NK-92 treated with Interleukin-12 subunit alpha and Interleukin-12 subunit beta, amount 100 ng/mL, for 24 hours (cell line): ENCODE measurements around the gene MGAT5.

Source experiments
- DNase-seq: peaks from one replicate; lab custom pipeline; 2025; lab: John Stamatoyannopoulos, UW

Gene MGAT5

DNA sequence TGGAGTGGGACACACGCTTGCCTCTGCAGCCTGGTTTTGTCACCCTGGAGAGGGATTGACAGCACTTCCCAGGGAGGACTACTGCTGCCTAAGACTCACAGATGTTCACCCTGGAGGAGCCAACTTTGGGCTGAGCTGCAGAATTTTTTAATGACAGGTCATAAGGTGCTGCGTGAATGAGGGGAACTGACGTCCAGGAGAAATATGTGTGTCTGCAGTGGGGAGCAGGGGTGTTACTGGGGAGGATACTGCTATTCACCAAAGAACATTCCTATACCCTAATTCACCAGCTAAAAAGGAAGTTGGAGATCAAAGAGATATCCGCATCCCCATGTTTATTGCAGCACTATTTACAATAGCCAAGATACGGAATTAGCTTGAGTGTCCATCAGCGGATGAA, 144.4 kb downstream of the MGAT5 start:
- no peak for DNase-seq

- no peak for DNase-seq
These were observed 145.2 kb downstream of the MGAT5 start for GRCh38 chr2:134399096-134399495.

GRCh38 chr2:134401081-134401497, 147.2 kb downstream of the MGAT5 start:
- DNase-seq: no peak

GRCh38 chr2:134401789-134402188, 147.9 kb downstream of the MGAT5 start:
- no peak for DNase-seq

GRCh38 chr2:134402410-134402809, 148.5 kb downstream of the MGAT5 start:
- no peak for DNase-seq

- DNase-seq: no peak
These were observed 151.8 kb downstream of the MGAT5 start for GRCh38 chr2:134405611-134406081.

DNA sequence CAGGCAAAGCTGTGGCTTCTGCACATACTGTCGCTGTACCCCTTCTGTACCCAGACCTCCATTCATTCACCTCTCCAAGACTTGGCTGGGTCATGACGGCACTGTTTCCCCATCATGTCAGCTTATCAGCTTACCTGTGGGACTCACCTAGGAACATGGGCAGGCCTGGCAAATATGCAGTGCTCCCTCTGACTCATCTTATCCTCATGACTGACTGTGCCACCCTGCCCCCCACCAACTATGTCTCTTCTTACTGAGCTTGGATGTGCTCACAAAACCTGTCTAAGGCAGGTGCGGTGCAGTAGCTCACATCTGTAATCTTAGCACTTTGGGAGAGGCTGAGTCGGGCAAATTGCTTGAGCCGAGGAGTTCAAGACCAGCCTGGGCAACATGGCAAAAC, 152.4 kb downstream of the MGAT5 start:
- DNase-seq: no peak

DNA sequence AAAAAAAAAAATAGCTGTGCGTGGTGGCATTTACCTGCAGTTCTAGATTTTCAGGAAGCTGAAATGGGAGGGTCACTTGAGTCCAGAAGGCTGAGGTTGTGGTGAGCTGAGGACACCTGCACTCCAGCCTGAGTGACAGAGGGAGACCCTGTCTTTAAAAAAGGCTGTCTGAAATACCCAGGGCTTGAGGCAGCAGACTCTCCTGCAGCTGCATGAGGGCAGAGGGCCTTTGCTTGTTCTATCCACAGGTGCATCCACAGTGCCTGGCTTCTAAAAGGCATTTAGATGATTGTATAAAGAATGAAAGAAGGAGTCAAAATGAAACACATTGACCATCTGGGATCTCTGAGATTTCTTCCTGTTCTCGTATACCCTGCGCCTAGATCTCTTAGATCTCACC, 152.9 kb downstream of the MGAT5 start:
- no peak for DNase-seq

- DNase-seq: no peak
These were observed 153.4 kb downstream of the MGAT5 start for GRCh38 chr2:134407154-134407890.

GRCh38 chr2:134408386-134408785, 154.5 kb downstream of the MGAT5 start:
- no peak for DNase-seq

DNA sequence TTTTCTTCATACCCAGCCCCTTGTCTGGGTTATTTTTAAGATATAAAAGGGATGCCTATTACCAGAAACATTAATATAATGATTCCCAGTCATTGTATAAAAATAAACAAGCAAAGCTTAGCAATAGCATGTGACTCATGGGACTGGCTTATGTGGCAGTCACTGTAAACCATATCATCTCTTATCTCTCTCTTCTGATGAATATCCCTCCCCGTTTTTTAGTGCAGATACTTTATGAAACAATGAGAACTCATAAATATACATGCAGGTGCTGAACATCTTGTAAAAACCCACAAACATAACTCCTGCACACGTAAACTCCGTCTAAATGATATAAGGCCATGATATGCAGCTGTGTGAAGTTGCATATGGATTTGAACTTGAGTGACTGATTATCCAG, 154.9 kb downstream of the MGAT5 start:
- no peak for DNase-seq

DNA sequence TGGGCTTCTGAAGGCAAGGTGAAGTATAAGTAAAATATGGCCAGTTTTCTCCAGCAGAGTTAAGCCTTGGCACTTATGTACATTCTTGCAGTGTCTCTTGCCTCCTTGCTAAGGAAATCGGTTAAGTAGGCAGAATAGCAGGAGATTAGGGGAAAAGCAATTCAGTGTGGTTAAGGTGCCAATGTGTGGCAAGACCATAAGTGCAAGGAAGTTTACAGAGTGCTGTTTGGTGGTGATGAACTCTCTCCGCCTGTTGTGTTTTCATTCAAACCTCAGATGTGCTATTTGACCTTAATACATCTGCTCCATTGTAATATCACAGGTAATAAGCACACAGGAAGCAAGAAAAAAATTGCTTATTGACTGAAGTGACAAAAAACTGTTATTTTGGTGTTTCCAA, 156.1 kb downstream of the MGAT5 start:
- no peak for DNase-seq

GRCh38 chr2:134410831-134411231, 157.0 kb downstream of the MGAT5 start:
- DNase-seq: no peak

DNA sequence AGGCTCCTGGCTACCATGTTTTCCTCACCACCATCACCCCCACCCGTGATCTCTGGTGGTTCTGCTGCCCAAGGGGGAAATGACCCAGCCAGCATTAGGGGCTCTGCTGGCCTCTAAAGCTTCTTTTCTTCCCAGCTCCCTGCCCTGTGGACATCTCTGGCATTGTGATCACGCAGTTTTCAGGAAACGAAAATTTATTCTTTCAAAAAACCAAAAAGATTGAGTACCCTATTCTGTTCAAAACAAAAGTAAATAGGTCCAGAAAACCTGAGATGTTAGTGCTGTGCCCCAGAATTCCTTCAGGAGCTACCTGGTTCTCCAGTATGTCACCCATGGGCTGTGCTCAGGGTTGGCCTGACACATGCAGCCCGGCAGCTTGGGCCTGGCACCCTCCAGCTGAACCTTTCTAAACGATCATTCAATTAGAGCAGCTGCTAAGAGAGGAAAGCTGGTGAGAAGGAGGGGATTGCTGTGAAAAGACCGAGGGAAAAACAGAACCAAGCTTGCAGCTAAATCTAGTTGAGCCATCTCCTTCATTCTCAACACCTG, 157.5 kb downstream of the MGAT5 start:
- DNase-seq: no peak

DNA sequence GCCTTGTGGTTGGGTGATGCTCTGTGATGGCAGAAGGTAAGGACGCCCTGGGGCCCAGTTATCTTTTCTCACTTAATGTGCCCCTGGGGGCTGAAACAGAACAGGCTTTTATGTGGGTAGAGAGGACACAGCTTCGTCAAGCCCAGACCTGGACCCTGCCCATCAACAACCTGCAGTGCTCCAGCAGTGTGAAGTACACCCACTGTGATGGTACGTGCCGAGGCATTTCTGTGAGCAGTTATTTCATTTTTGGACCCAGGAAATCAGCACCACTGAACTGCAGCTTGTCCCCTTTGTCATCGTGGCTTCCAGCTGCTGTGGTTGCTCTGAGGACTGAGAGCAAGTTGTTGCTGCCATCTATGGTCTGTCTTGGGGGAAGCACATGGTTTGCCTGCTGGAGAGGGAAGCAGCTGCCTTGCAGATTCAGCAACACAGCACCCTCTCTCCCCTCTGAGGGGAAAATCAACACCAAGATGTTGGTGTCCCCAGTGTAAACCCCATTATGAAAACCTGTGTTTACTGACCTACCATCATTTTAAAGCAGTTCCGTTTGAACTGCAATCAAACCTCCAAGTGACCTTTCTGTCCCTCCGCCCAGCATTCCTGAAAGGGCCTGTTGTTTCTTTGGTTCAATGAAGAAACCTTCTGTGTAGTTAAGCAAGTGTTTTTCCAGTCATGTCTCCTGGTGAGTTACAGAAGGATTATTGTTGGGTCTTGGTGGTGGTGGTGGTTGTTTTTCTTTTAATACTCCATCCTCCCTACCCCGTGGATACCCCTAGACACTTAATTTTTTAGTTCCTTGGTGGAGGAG, 158.2 kb downstream of the MGAT5 start:
- peak; percentile 64 for DNase-seq

DNA sequence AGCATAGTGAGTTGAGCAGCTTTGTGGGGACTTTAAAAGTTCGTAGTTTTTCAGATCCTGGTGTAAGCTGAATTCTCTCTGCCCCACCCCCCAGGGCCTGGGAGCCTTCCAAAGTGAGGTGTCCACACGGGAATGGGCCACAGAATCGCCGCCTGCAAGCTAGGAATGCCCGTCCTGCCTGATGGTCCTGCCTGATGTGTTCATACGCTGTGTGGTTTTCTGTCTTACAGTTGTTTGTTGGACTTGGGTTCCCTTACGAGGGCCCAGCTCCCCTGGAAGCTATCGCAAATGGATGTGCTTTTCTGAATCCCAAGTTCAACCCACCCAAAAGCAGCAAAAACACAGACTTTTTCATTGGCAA, 158.7 kb downstream of the MGAT5 start:
- DNase-seq: no peak

DNA sequence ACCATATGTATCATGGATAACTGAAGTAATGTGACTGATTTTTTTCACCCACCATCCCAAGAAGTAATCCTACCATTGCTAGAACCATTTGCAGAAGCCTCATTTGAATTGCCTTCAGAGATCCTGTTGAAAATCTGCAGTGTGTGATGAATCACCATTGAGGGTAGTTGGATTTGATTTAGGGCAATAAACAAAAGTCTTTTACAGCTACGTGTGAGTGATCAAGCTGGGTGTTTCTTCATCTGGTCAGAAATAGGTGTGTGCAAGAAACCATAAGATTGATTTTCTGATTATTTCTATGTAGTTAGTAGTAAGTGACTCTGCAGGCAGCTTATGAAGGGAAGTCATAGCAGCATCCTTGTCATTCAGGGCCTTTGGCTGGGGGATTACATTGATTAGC, 159.6 kb downstream of the MGAT5 start:
- no peak for DNase-seq

GRCh38 chr2:134413912-134414311, 160.0 kb downstream of the MGAT5 start:
- no peak for DNase-seq

- DNase-seq: no peak
These were observed 162.1 kb downstream of the MGAT5 start for GRCh38 chr2:134416018-134416417.

- DNase-seq: no peak
These were observed 162.8 kb downstream of the MGAT5 start for GRCh38 chr2:134416637-134417036.

DNA sequence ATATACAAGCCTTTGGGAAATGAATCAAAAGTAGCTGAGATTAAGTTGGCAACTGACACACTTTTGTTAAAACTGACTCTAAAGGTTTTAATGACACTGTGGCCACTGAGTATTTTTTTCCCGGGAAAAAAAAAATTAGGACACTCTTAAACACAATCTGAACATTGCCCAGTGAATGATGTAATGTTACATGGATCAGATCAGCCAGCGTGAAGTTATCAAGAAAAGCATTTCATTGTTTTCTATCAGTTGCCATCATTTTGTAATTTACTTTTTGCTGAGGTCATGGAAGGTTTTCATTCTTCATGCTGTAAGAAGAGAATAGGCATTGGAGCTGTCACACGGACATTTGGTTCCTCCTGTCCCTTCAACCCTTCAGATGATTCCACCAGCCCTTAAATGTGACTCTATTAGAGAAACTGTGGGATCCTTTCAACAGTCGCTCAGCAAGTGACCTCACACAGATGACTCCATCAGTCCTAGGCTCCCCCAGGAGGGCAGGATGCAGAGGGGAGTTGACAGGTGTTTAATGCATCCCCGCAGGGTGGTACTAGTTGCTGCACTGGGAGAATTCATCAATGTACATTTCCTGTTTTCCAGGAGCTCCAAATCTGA, 164.2 kb downstream of the MGAT5 start:
- DNase-seq: no peak

DNA sequence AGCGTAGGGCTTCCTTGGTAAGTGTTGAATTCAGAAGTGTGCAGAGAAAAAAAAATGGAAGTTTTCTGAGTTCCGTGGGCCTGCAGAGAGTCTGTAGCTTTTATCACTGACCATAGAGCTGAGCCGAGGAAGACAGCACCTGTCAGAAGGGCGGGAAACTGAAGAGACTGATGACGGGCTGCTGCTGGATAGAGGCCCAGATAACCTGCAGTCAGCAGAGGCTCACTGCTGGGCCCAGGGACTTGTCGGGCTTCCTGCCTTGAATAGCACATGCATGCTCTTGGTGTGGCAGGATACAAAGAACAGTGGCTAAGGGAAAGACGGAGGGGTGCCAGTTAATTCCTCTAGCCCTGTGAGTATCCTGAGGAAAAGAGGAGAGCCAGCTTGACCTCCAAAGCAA, 166.4 kb downstream of the MGAT5 start:
- no peak for DNase-seq

DNA sequence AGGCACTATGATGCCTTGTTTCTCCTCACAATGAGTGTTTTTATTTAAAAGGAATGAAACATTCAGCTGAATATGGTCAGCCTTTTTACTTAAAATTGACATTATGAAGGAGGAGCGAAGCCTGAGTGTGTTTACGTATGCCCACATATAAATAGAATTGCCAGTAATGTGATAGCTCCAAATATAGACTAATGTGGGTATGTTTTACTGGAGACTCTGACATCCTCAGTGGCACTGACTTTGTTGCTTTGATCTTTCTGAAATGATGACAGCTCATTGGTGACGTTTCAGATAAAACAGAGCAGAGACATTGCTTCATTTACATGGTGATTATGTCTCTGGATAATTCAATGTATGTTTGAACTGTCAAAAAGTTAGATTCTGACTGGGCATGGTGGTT, 167.0 kb downstream of the MGAT5 start:
- DNase-seq: no peak
